ENCODE results near the gene WRAP73. TPM values are rescaled to one million over a fixed set of nuclear protein-coding genes. Genes with fewer than 3 reads are reported as not detected.

Gene WRAP73
- total and polyA plus RNA-seq, 9 of the 15 experiments (the other 6 are each of a cell fraction or from before 2014, with no cell fraction given): 4.3 to 51.8 (median 30.1) TPM

GRCh38 chr1:3625151-3625907 lies 24.6 kb downstream of the WRAP73 start (continued):
- peak; percentile 76; the same call in 1 of the 2 replicates for TF ChIP-seq STAT6 (CRISPR knock-in tag; IDR thresholded peaks at IDR 0.05)
- TF ChIP-seq CBFB (CRISPR knock-in tag; IDR thresholded peaks at IDR 0.05): no peak
- no peak for TF ChIP-seq E2F8 (IDR thresholded peaks at IDR 0.05; ENCODE audit: low read depth, partially characterized antibody)
- TF ChIP-seq ZNF57 (CRISPR knock-in tag; IDR thresholded peaks at IDR 0.05): no peak
- no peak for TF ChIP-seq ARID3B (CRISPR knock-in tag; IDR thresholded peaks at IDR 0.05; ENCODE audit: borderline replicate concordance)
- TF ChIP-seq GMEB1 (CRISPR knock-in tag; IDR thresholded peaks at IDR 0.05): 0 out of 2 replicates have a peak, but pooled peaks have one; percentile 2
- no peak for TF ChIP-seq ZNF77 (CRISPR knock-in tag; IDR thresholded peaks at IDR 0.05)
- no peak; the same call in 1 of the 2 replicates for TF ChIP-seq GABPB1 (CRISPR knock-in tag; IDR thresholded peaks at IDR 0.05)
- TF ChIP-seq CAMTA2 (CRISPR knock-in tag; conservative IDR thresholded peaks at IDR 0.05): no peak
- TF ChIP-seq NUFIP1 (IDR thresholded peaks at IDR 0.05; ENCODE audit: partially characterized antibody): no peak
- TF ChIP-seq ZNF280A (IDR thresholded peaks at IDR 0.05; ENCODE audit: low read depth, partially characterized antibody): no peak
- TF ChIP-seq DNMT1 (IDR thresholded peaks at IDR 0.05): no peak
- 0 out of 2 replicates have a peak, but pooled peaks have one; percentile 14 for TF ChIP-seq ZNF263 (CRISPR knock-in tag; IDR thresholded peaks at IDR 0.05; ENCODE audit: borderline replicate concordance)
- TF ChIP-seq CTBP1 (IDR thresholded peaks at IDR 0.05; ENCODE audit: borderline replicate concordance): peak; percentile 59; the same call in 1 of the 2 replicates
- no peak for TF ChIP-seq PRMT5 (CRISPR knock-in tag; IDR thresholded peaks at IDR 0.05)
- TF ChIP-seq CCAR2 (IDR thresholded peaks at IDR 0.05; ENCODE audit: low read depth, low read length): no peak
- TF ChIP-seq POU5F1 (IDR thresholded peaks at IDR 0.05; ENCODE audit: borderline replicate concordance, low read depth, low read length, partially characterized antibody): no peak
- TF ChIP-seq ZNF583 (CRISPR knock-in tag; IDR thresholded peaks at IDR 0.05): no peak
